GM13977 (cell line): ENCODE results near the gene CACNA1D.

Source experiments
- DNase-seq: peaks from one replicate; pipeline ENCODE4 v3.0.0; 2012; ENCODE audit warnings: low spot score
- in situ Hi-C: fragments of 300-500 bp; cut with MboI; formaldehyde crosslinking; loops from one replicate; pipeline ENCODE4 v1.12.0; 2022; ENCODE audit warnings: low sequenced_read_pairs, low pct_unique_long_range_greater_than_20kb, mixed read lengths, inconsistent platforms; ENCODE audit not compliant: unreplicated experiment
- TF ChIP-seq, protein P1 (sequence below): IDR thresholded peaks from 2 replicates; pipeline ENCODE4 v1.5.1; 2012; ENCODE audit warnings: mild to moderate bottlenecking, control low read depth; ENCODE audit not compliant: insufficient read depth; ENCODE audit errors: extremely low read depth, missing control alignments

Gene CACNA1D

DNA sequence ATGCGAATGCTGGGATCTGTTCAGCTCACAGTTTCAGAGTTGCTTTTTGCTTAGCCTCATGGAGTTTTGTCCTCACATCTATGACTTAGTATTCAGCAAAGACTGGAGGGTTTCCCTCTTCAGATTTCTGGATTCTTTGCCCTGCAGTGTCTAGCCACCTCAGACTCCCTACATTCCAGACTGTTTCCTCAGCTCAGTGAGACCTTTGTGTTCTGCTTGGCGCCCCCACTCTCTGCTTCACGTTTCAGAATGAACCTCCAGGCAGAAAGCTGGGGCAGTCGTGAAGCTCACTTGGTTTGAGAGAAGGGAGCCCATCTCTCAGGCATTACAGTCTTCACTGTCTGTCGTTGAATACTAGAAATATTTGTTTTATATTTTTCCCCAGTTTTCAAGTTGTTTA lies 118.1 kb downstream of the CACNA1D start:
- TF ChIP-seq, protein P1, sequence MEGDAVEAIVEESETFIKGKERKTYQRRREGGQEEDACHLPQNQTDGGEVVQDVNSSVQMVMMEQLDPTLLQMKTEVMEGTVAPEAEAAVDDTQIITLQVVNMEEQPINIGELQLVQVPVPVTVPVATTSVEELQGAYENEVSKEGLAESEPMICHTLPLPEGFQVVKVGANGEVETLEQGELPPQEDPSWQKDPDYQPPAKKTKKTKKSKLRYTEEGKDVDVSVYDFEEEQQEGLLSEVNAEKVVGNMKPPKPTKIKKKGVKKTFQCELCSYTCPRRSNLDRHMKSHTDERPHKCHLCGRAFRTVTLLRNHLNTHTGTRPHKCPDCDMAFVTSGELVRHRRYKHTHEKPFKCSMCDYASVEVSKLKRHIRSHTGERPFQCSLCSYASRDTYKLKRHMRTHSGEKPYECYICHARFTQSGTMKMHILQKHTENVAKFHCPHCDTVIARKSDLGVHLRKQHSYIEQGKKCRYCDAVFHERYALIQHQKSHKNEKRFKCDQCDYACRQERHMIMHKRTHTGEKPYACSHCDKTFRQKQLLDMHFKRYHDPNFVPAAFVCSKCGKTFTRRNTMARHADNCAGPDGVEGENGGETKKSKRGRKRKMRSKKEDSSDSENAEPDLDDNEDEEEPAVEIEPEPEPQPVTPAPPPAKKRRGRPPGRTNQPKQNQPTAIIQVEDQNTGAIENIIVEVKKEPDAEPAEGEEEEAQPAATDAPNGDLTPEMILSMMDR = no peak
- in situ Hi-C loops = no loop called here
- DNase-seq = no peak

DNA sequence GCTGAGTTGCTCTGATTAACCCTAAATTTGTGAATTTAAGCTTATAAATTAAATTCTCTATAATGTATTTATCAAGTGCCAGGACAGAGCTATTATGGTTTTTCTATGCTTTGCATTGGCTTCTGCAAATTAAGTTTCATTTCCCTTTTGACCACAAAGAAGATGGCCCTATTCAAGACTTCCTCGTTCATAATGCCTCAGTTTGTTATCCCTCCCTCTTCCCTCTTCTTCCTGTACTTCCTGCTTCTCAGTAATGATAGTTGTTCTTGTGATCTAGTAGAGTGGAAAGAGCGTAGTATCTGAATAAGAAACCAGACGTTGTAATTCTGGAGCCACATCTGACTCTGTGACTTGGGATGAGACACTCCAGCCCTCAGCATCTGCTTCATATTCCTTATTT lies 118.7 kb downstream of the CACNA1D start:
- no peak for DNase-seq
- in situ Hi-C loops = no loop called here
- TF ChIP-seq, protein P1 = no peak

DNA sequence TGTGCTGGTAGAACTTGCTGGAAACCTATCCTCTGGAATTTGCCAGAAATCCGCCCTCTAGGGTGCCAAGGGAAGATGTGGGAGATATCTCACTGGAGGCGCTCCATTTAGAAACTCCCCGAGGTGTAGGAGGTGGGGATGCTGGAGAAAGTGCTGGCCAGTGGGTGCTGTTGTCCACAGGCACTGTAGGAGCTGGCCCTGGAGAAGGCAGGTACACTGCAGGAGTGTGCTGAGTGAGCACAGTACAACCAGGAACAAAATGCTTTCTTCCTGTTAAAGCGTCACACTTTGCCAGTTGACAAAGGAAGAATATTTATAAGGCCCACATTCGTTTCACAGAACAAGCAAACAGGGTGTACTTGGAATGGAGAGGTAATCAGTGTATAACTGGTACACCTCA lies 119.9 kb downstream of the CACNA1D start:
- TF ChIP-seq, protein P1 = no peak
- DNase-seq = no peak
- in situ Hi-C loops = no loop called here

DNA sequence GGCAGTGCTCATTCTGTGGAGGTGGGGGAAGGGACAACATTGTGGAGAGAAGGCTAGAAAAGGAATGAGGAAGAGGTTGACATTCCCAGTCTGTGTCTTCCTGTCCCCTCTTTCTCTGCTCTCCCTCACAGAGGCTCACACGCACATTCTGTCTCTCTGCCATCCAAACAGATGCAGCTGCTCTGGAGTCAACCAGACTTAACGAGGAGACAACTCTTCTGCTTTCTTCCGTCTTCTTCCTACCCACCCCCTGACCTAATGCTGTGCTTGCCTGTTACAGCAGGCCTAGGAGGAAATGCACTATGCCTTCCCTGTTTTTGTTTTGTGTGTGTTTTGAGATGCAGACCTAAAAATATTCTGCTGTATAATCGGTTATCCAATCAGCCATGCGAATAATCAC lies 121.9 kb downstream of the CACNA1D start:
- in situ Hi-C loops = no loop called here
- TF ChIP-seq, protein P1 = no peak
- DNase-seq = no peak

DNA sequence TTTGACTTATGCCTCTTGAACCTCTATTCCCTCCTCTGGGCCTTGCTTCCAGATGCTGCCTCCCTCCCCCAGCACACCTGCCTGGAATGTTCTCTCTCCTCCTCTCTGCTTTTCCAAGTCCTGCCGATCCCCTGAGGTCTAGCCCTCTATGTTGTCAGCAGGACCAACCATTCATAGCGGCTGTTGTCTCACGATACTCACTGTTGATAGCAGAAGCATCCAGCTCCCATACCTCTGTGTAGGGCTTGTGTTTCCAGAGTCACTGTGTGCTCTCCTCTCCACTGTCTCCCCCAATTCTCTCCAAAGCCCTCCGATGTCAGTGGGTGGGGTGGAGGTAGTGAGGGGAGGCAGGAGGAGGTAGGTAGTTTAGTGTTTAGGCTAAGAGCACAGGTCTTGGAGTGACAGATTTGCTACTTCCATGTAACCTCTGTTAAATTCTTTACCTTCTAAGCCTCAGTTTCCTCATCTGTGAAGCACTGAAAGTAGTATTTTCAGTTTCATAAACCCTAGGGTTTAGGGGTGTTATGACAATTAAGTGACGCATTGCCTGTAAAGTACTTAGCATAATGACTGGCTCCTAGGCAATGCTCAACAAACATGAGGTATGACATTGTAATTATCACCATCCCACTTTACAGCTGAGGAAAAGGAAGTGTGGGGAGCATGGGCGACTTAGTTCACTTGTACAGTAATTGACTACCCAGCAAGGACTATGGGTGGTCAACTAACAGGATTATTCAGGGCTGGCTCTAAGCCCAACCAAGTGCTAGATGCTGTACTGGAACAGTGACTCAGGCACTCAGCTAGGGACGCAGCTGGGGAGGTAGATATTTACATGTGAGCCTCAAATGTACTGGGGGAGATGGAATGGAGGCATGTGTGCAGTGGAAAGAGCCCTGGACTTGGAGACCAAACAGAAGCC lies 122.8 kb downstream of the CACNA1D start:
- in situ Hi-C loops = no loop called here
- TF ChIP-seq, protein P1 = no peak
- no peak for DNase-seq

DNA sequence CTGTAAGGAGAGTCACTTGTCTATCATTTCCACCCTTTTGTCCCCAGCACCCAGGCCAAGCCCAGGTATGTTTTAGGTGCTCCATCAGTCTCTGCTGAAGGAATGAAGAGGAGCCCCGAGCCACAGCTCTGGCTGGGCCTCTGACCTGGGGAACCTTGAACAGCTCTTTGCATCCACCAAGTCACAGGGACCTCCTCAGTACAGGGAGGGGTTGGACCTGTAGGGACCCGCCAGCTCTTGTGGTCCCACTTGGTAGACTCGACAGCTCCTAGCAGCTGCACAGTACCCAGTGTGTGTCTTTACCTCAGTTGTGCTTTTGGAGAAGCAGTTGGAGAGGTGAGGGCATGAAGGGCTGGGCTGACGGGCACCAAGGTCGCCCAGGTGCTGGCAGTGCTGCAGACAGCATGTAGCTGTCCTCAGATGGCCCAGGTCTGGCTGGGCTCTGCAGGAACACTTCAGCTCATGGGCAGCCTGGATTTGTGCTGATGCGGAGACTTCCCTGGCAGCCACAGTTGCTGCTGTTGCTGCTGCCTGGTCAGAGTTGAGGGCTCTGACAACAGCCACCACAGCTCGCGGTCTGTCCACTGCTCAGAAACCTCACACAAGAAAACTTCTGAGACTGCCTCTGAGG lies 123.6 kb downstream of the CACNA1D start:
- TF ChIP-seq, protein P1 = no peak
- in situ Hi-C loops = no loop called here
- no peak for DNase-seq
